C1 segment of cervical spinal cord (tissue), 14 donors: ENCODE results near the gene MCL1.
"Not testable (repeated sequence)": the region's sequence is repeated elsewhere in the genome, so short reads cannot be mapped to it uniquely, and the experiment has no call there.

Experiments
- DNase-seq, 14 donors: peaks; one replicate each; lab custom pipeline; 2025; lab: John Stamatoyannopoulos, UW

Gene MCL1

DNA sequence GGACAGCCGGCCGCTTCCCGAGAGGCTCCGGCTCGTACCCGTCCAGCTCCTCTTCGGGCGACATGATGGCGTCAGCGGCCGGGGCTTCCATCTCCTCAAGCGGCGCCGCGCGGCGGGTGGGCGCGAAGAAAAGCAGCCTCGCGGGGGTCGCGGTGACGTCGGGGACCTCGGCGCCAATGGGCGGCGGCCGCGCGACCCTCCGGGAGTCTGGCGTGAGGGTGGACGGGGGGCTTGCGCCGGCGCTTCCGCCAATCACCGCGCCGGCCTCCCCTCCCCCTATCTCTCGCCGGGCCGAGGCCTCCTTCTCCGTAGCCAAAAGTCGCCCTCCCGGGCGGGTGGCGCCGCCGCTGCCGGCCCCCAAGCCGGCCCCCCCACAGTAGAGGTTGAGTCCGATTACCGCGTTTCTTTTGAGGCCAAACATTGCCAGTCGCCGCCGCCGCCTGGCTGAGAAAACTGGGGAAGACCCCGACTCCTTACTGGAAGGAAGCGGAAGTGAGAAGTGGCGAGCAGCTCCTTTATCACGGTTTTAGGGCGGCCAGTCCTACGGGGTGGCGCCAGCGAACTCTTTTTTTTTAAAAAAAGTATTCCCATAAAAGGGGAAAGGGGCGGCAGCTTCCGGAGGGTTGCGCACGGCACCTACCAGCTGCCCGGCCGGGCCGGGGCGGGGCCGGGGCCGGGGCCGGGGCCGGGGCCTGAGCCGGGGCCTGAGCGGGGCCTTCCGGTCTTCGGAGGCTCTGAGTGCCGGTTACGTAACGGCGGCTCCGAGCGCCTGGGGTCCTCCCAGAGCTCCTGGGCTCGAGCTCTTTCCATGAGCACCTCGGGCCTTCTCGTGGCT lies at the start of gene MCL1:
Gene MCL1 (minus strand): TSS at position 501 of the 835 bp plus-strand sequence. CDS start 80 bp downstream, at position 421.
- peak; percentile 42 to 95 (median 88) for DNase-seq

DNA sequence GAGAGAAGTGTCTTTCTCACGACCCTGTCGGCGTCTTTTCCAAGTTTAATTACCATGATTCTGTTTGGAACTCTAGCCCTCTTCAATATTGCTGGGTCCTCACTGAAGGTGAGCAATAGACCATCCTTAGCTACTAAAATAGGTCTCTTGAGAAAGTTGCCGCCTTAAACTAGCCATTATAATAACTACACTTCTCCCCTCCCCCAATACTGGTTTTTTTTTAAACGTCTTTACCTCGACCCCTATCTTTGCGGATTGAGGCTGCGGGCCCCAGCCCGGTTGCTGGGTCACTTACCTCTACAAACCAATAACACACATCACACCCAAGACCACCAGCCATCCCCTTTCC lies 49.3 kb upstream of the MCL1 start:
- DNase-seq = no peak

DNA sequence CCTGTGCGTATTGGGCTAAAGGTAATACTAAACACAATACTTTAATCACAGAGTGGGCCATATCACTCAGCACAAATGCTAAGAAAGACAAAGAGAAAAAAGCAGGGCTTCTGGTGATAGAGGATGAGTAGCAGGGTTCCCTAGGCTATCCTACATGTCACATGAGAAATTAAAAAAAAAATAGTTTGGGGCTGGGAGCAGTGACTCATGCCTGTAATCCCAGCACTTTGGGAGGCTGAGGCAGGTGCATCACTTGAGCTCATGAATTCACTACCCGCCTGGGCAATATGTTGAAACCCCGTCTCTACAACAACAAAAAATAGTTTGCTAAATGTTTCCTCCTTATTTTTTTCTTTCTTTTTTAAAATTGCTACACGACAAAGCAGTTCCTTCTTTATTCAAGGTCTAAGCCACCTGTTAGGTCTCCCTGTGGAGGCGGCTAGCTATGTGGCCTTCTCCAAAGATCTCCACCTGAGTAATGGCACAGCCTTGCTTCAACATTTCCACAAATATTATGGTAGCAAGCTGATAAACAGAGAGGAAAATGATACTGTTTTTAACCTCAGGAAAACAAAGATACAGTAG lies 48.5 kb upstream of the MCL1 start:
- DNase-seq = no peak

DNA sequence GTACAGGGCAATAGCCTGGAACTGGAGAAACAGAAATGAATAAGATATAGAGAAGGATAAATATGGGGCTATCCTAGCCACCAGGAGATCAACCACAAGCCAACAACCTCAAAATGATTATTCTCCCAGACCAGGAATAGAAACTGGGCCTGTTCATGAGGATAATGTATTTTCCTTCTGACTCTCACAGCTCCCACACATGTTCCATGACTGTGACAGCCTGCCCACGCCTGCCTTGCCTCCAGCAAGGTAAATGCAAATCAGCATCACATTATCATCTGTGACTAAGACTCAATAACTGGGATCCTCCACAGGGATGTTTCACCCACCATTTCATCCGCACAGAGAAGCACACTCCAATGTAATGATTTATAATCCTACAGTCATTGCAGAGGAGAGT lies 46.7 kb upstream of the MCL1 start:
- DNase-seq = no peak

DNA sequence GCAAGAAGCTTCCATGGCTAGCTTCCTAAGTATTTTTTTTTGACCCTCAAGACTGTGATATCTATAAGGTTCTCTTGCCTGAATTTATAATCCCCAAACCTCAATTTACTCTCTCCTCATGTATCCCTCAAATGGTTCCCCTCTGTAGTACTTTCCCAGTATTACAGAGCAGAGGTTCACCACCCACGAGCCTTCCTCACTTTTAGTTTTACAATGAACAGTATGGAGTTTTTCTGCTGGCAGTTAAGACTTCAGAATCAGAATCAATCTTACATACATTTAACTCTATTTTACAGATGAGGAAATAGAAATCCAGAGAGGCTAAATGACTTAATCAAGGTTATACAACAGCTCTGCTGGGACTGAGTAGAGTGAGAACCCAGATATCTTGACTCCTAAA lies 45.1 kb upstream of the MCL1 start:
- not testable (repeated sequence) for DNase-seq

DNA sequence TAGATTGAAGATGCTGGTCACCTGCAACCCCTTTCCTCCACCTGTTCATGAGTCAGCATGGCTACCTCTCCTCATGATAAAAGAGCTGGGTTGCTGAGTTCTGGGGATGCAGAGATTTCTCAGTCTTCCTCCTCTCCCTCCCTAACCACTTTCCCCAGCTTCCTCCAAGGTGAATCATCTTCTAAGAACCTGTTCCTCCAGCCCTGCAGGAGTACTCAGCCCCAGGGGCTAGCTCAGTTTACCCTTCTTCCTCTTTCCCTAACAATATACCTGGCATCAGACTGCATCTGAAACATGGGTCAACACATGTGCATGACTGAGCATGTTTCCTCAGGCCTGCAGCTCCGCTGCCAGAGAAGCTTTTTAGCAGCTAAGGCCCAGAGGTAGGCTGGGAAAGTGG lies 44.7 kb upstream of the MCL1 start:
- not testable (repeated sequence) for DNase-seq

DNA sequence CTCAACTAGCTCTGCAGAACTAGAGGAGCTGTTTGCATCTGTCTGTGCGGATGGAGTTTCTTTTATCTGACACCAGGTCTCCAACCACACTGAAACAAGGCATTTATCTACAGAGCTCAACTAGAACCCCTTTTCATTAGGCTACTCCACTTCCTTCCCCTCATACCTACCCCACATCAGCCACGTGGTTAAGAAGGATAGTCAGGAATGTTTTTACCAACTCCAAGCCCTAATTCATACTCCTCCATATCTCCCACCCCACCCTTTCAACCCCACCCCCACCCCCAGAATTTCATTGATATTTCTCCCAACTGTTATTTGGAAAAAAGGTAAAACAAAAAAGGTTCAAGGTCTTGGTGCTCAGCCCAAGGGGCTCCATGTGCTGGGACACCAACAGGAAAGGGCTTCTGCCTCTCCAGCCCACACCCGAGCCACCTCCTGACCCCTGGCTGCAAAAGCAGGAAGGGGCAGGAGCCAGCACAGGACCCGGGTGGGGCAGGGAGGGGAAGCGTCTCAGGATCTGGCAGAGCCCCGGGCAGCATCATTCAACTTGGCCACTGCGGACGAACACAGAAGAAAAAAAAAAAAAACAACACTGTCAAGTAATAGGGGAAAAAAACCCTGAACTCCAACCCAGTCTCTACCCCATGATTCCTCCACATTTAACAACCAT lies 43.0 kb upstream of the MCL1 start:
- no peak for DNase-seq

DNA sequence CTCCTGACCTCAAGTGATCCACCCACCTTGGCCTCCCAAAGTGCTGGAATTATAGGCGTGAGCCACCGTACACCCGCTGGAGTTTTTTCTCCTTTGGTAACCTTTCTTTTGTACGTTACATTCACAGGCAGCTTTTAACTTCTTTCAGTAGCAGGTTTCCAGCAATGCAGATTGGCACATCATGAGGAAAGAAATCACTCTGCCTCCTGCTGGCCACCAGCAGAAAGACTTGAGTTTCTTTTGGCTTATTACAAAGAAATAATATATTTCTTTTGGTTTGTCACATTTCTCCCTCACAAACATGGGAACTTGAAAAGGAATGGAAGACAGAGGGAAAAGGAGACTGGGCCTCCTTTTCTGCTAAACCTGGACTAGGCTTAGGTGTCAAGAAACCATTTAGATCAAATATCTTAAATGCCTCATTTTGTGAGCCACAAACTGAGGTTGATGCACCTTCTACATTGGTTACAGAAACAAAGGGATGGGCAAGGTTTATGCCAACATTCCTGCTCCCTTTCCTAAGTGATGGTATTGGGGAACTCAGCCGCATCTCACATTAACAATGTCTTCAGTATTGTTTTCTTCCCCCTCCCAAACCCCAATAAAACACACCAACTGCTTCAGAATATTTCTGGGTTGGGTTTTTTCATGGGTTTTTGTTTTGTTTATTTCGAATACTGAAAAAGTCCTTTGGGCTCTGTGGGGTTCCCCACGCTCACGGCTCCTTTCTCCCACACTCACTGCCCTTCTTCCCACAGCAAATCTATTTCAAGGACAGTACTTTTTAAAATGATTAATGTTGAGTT lies 42.3 kb upstream of the MCL1 start:
- peak in 1 of 14 donors; percentile 7 for DNase-seq

DNA sequence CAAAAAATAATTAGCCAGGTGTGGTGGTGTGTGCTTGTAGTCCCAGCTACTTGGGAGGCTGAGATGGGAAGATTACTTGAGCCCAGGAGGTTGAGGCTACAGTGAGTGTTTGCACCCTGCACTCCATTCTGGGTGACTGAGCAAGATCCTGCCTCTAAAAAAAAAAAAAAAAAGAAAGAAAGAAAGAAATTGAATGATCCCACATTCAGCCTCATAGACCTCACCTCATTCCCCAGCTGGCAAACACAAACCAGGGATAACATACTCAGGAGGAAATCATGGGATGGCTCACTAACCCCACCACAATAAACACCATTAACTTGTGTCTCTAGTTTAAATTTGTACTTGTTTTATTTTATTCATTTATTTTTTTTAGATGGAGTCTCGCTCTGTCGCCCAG lies 41.5 kb upstream of the MCL1 start:
- DNase-seq = no peak

DNA sequence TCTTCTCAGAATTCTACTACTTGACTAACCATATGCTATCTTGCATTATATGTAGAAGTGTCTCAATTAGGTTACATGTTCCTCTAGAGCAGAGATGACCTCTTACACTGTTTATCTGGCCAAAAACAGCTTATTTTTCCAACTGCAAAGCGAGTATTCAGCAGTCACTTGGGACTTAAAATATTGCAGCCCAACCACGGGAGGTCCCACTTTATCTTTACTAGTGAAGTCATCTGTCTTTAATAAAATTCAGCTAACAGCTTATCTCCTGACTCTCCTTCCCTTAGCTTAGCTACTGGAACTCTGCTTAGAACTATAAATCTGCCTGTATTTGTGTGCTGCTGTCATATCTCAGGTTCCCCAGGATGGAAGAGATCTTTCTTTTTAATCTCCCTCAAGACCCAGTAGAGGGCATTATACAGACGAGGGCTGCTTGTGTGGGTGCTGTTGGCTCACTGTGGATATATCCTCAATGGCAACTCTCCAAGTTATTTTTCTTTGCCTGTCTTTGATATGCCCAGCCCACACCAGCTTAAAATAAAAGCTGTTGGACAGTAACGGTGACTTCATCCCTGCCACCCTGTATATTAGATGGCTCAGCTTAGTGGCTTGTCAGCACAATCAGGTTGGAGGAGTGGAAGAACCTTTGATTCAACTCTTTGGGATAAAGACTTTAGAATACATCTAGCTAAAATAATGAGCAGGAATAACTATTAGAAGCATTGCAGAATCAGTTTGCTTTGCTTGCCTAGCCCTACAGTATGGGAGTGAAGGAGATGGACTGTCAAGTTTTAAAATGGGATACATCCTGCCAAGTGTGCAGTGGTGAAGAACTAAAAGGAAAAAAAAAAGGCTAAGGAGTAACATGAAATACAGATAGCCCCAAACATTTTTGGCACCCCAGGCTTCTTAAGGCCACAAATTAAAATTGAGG lies 40.4 kb upstream of the MCL1 start:
- DNase-seq = no peak

DNA sequence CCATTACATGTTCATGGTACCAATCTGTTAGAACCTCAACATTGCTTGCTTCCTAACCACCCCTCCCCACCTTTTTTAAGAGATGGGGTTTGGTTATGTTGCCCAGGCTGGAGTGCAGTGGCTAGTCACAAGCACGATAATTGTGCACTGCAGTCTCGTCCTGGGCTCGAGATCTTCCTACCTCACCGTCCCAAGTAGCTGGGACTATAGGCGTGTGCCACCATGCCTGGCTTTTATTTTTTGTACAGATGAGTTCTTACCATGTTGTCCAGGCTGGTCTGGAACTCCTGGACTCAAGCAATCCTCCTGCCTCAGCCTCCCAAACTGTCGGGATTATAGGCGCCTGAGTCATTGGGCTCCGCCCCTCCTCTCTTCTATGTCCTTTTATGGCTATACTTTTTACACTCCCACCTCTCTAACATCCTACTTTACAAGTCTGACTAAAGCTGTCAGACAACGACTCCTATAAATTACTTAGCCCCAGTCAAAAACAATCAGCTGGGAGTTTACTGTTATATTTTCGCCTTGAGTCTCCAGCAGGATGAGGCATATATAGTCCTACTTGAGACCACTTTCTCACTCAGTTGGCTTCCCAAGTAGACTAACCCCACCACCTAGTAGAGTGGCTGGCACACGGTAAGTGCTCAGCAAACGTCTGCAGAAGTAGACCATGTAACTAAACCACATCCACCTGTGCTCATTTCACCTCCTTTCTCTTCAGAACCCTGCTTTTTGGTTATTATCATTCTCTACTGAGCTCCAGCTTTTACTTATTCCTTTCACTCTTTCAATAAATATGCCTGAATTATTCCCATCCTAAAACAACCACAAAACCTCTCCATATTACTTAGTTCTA lies 36.2 kb upstream of the MCL1 start:
- no peak for DNase-seq

DNA sequence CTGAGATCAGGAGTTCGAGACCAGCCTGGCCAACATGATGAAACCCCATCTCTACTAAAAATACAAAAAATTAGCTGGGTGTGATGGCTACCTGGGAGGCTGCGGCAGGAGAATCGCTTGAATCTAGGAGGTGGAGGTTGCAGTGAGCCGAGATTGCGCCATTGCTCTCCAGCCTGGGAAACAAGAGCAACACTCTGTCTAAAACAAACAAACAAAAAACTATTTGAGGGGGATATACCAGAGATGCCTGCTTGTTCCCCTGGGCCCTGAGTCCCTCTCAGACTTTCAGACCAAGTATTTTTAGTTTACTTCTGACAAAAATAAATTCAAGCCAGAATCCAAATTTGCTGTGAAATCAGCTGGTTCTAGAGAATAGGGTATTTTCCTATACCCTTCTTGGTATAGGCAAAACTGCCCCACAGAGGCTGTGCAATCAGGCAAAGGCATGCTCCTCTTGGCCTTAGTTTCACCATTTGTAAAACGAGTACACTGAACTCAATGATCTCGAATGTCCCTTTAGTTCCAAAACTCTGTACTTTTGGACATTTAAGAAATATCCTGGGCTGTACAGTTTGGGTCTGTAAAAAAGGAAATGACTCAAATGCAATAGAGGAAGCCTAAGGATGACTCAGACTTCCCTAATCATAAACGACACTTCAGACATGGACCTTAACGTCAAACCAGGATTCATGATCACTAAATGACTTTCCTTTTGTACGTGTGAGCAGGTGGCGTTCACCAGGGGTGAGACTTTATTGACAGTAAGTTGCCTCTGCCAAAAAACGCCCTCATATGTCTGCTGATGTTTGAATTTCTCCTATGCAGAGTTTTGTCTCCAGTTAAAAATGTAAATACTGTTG lies 33.9 kb upstream of the MCL1 start:
- peak in 1 of 14 donors; percentile 7 for DNase-seq

DNA sequence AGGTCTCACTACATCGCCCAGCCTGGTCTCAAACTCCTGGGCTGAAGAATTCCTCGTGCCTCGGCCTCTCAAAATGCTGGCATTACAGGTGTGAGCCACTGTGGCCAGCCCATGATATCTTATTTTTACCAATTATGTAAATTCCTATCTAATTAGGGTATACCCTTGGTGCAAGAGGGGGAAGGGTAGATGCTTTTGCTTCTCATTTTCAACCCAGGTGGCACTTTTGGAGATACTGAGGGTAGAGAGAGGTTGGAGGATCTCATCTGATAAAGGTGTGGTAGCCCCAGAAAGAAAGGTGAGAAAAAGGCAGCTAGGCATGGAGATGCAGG lies 32.6 kb upstream of the MCL1 start:
- DNase-seq = no peak

DNA sequence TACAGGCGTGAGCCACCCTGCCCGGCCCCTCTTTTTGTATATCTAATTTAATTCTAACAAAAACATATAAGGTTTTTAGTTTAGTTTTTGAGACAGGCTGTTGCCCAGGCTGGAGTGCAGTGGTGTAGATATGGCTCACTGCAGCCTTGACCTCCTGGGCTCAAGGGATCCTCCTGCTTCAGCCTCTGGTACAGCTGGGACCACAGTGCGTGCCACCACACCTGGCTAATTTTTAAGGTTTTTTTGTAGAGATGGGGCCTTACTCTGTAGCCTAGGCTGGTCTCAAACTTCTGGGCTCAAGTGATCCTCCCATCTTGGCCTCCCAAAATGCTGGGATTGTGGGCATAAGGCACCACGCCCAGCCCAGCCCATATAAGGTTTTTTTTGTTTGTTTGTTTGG lies 31.2 kb upstream of the MCL1 start:
- DNase-seq = no peak

DNA sequence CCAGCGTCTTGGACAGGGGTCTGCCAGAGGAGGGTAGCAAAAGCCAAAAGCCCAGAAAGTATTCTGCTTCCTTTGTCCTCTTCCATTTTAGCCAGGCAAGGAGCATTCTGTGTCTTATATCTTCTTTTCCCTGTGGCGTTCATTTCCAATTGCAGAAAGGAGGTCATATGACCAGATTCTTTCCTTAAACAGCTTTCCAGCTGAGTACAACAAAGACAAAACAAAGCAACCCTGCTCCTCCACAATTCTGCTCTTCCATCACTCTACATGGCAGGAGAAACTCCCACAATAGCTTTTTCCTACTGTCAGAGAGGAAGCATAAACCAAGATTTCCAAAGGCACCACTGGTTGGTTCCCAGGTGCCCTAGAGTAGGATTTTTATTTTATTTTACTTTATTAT lies 30.3 kb upstream of the MCL1 start:
- no peak for DNase-seq

DNA sequence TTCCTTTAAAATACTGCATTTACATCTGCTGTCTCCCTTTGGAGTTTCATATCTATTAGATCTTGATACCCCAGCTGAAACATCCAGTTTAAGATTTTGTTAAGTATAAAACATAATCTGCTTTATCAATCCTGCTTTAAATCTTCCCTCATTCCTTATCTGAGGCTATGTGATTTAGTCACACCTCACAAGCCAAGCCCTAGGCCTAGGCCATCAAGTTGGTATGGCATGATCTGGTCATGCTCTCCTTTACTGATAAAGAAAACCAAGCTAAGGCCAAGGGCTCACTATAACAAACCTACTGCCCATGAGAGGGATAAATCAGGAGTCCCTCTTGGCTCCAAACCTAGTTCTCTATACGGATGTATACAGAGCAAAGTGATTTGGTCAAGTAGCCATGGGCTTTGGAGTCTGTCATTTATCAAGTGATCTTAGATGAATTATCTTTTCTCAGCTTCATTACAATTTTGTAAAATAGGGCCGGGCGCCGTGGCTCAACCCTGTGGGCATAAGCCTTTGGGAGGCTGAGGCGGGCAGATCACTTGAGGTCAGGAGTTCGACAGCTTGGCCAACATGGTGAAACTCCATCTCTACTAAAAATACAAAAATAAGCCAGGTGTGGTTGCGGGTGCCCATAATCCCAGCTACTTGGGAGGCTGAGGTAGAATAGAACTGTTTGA lies 27.2 kb upstream of the MCL1 start:
- no peak for DNase-seq

DNA sequence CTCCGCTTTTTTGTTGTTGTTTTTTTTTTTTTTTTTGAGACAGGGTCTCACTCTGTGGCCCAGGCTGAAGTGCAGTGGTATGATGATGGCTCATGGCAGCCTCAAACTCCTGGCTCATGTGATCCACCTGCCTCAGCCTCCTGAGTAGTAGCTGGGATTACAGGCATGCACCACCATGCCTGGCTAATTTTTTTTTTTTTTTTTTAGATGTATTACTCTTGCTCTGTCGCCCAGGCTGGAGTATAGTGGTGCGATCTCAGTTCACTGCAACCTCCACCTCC lies 26.0 kb upstream of the MCL1 start:
- DNase-seq = not testable (repeated sequence)

DNA sequence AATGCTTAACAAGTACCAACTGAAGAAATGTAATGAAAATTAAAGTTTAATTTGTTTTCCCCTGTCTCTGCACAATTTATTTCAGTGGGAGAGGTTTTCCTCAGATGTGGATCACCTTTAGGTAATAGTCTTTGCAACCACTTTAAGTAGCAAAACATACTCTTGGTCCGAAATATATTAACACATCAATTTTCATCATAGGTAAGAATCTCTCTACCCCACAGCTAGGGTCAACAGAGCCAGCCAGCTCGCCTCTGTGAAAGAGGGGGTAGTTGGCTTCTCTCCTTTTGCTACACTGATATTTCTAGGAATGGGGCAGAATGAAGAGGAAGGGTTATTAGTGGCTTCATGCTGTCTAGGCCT lies 24.8 kb upstream of the MCL1 start:
- DNase-seq = no peak

DNA sequence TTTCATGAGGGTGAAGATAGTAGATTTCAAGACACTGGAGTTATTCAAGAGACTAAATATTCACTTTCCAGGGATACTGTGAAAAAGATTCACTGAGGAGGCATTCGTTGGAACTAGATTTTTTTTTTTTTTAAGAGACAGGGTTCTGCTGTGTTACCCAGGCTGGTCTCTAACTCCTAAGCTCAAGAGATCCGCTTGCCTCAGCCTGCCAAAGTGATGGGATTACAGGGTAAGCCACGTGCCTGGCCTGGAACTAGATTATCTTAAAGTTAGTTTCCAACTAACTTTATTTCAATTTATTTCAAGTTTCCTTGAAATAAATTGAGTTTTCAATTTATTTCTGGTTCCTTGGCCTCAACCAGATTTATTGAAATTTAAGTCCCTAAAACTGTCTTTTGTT lies 24.3 kb upstream of the MCL1 start:
- no peak for DNase-seq
